ENCODE results near the gene SH3D21. TPM values are rescaled to one million over a fixed set of nuclear protein-coding genes. Genes with fewer than 3 reads are reported as not detected.

SH3D21 gene
- total RNA-seq, 1 experiment from 2014 or later: 18.3 TPM

DNA sequence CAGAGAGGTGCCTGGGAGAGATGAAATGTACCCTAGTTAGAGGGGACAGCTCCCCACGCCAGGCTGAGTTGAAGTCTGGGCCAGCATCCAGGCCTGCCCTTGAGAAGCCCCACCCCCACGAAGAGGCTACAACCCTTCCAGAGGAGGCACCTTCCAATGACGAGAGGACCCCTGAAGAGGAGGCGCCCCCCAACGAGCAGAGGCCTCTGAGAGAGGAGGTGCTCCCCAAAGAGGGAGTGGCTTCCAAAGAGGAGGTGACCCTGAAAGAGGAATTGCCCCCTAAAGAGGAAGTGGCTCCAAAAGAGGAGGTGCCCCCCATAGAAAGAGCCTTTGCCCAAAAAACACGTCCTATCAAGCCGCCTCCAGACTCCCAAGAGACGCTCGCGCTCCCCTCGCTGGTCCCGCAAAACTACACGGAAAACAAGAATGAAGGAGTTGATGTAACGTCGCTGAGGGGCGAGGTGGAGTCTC, 14.2 kb downstream of the SH3D21 start:
- H3K4ac ChIP-seq (ENCODE audit: low read depth, low read length): no peak overlapping the region

More for the DNA sequence above, 14.2 kb downstream of the SH3D21 start:
- H3K27ac ChIP-seq (ENCODE audit: insufficient read length, low read depth, low read length): no peak overlapping the region
- Mint-ChIP-seq H3K36me3 (ENCODE audit: insufficient read depth in 1 of 3, low read depth in 3 of 3) (peaks cover 2 to 11% (median 7%) of the 10 kb centered on the region in 3 experiments; a peak in 6 of 7 replicates), H3K27ac (peak overlapping the region; percentile 33 to 72 (median 53); a peak in 4 of 7 replicates), H3K9me3 (no peaks in the 10 kb centered on the region; a peak in 2 of 5 replicates), H3K27me3 (ENCODE audit: low read depth) (peaks cover 34% of the 10 kb centered on the region), H3K4me3 (peak overlapping the region; percentile 72 to 86), H3K4me1 (peaks cover 19 to 20% of the 10 kb centered on the region in 2 experiments)
- H3K27me3 ChIP-seq (ENCODE audit: insufficient read depth, low read length): no peaks in the 10 kb centered on the region
- no peak overlapping the region for H4K5ac ChIP-seq (ENCODE audit: insufficient read length, low read depth, low read length)
- H3K9me3 ChIP-seq (ENCODE audit: control insufficient read depth, low read depth, low read length): no peaks in the 10 kb centered on the region
- no peak overlapping the region for H3K56ac ChIP-seq (ENCODE audit: insufficient read length, low read depth, low read length)
- H2AFZ ChIP-seq (ENCODE audit: low read length): no peak overlapping the region
- no peak overlapping the region for H2BK5ac ChIP-seq (ENCODE audit: insufficient read length, low read length)
- H3K14ac ChIP-seq (ENCODE audit: insufficient read depth, low read length): peak overlapping the region; percentile 59
- no CpG with 5 or more reads among the region's 16 CpGs for WGBS (ENCODE audit: extremely low coverage, insufficient read length, low lambda C conversion rate)
- no peak overlapping the region for H2BK12ac ChIP-seq (ENCODE audit: insufficient read length, low read depth, low read length)
- no peak overlapping the region for H2BK120ac ChIP-seq (ENCODE audit: low read depth, low read length, poor library complexity, severe bottlenecking)
- H4K91ac ChIP-seq (ENCODE audit: insufficient read length, low read depth, low read length): no peak overlapping the region
- H3K79me2 ChIP-seq (ENCODE audit: insufficient read depth, low read length): no peaks in the 10 kb centered on the region
- no peak for DNase-seq
- no peak overlapping the region for H2BK15ac ChIP-seq (ENCODE audit: low read depth, low read length)
- peaks cover 32% of the 10 kb centered on the region for H3K23me2 ChIP-seq (ENCODE audit: insufficient read length, low read depth, low read length, poor library complexity, severe bottlenecking)
- TF ChIP-seq, protein P1, sequence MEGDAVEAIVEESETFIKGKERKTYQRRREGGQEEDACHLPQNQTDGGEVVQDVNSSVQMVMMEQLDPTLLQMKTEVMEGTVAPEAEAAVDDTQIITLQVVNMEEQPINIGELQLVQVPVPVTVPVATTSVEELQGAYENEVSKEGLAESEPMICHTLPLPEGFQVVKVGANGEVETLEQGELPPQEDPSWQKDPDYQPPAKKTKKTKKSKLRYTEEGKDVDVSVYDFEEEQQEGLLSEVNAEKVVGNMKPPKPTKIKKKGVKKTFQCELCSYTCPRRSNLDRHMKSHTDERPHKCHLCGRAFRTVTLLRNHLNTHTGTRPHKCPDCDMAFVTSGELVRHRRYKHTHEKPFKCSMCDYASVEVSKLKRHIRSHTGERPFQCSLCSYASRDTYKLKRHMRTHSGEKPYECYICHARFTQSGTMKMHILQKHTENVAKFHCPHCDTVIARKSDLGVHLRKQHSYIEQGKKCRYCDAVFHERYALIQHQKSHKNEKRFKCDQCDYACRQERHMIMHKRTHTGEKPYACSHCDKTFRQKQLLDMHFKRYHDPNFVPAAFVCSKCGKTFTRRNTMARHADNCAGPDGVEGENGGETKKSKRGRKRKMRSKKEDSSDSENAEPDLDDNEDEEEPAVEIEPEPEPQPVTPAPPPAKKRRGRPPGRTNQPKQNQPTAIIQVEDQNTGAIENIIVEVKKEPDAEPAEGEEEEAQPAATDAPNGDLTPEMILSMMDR (conservative IDR thresholded peaks at IDR 0.05): no peak
- peak overlapping the region; percentile 8 for H3K18ac ChIP-seq (ENCODE audit: insufficient read length, low read depth, low read length)
- H3K4me1 ChIP-seq (ENCODE audit: insufficient read depth, low read length): no peaks in the 10 kb centered on the region
- no peak overlapping the region for H3T11ph ChIP-seq (ENCODE audit: low read length)
- no peak overlapping the region for H2AK5ac ChIP-seq (ENCODE audit: insufficient read length, low read length)
- H4K20me1 ChIP-seq (ENCODE audit: control insufficient read depth, insufficient read depth, insufficient read length): no peaks in the 10 kb centered on the region
- peak overlapping the region; percentile 40 for H3K9ac ChIP-seq (ENCODE audit: extremely low read depth, insufficient read length, low read length)
- H4K8ac ChIP-seq (replicated peaks; ENCODE audit: insufficient read length, low read depth, low read length): no peak overlapping the region
- H3K4me2 ChIP-seq (ENCODE audit: insufficient read depth, insufficient read length, low read length): peak overlapping the region; percentile 51
- no peak overlapping the region for H3K23ac ChIP-seq (ENCODE audit: insufficient read length, low read depth, low read length)
- no peak overlapping the region for H2BK20ac ChIP-seq (ENCODE audit: low read depth, low read length, poor library complexity, severe bottlenecking)
- no peaks in the 10 kb centered on the region for H3K79me1 ChIP-seq (ENCODE audit: insufficient read depth, low read depth, low read length, poor library complexity, severe bottlenecking)

Data from H9 (cell line).